Gastrocnemius medialis (tissue), 4 donors: Measurements from ENCODE around the gene ENDOV. TPM values are rescaled to one million over a fixed set of nuclear protein-coding genes. Genes with fewer than 3 reads are reported as not detected.
"Not testable (repeated sequence)": the region's sequence is repeated elsewhere in the genome, so short reads cannot be mapped to it uniquely, and the experiment has no call there.

Source experiments
- ATAC-seq, 2 donors: fragments of 150-250 bp; one replicate each; pipeline ENCODE4 v1.9.1; 2016
- DNase-seq, 2 donors: peaks; one replicate each; pipeline ENCODE4 v3.0.0-alpha.2; 2019
- H3K27ac ChIP-seq, 4 donors: fragments of 200-600 bp; sonication (generic); 1 replicate in 1 of 4; 2 replicates in 3 of 4; pipeline ENCODE4 v1.5.1; 2016 to 2018; ENCODE audit warnings: mild to moderate bottlenecking in 2 of 4, moderate library complexity in 1 of 4
- H3K27me3 ChIP-seq, 3 donors: fragments of 200-600 bp; sonication (generic) in 2 of 3; 1 replicate in 1 of 3; 2 replicates in 2 of 3; pipeline versions ENCODE4 v1.5.1 to v1.6.0; 2016 to 2019; ENCODE audit warnings: mild to moderate bottlenecking in 1 of 3, moderate library complexity in 1 of 3
- H3K36me3 ChIP-seq, 2 donors: fragments of 200-600 bp; sonication (generic) in 1 of 2; one replicate each; pipeline ENCODE4 v1.5.1; 2017 to 2018
- H3K4me1 ChIP-seq, 2 donors: fragments of 200-600 bp; sonication (generic) in 1 of 2; one replicate each; pipeline ENCODE4 v1.5.1; 2016 to 2017; ENCODE audit warnings: mild to moderate bottlenecking in 2 of 2
- H3K4me3 ChIP-seq, 4 donors: fragments of 200-600 bp; sonication (generic) in 3 of 4; 1 replicate in 1 of 4; 2 replicates in 3 of 4; pipeline ENCODE4 v1.5.1; 2016 to 2019; ENCODE audit warnings: mild to moderate bottlenecking in 2 of 4
- H3K9me3 ChIP-seq, 3 donors: fragments of 200-600 bp; sonication (generic) in 2 of 3; 1 replicate in 1 of 3; 2 replicates in 2 of 3; pipeline ENCODE4 v1.5.1; 2016 to 2019
- CTCF ChIP-seq, 5 experiments: fragments of 450-650 bp in 3 of 5; fragments of 200-600 bp in 2 of 5; sonication (generic) in 2 of 5; IDR thresholded peaks in 4 of 5; conservative IDR thresholded peaks in 1 of 5; 1 replicate in 4 of 5; 2 replicates in 1 of 5; pipeline ENCODE4 v1.5.1; 2016 to 2019; ENCODE audit warnings: antibody characterized with exemption in 5 of 5, mild to moderate bottlenecking in 3 of 5, moderate library complexity in 3 of 5
- POLR2A ChIP-seq, 2 donors: fragments of 450-650 bp; IDR thresholded peaks; one replicate each; pipeline ENCODE4 v1.6.1; 2017; ENCODE audit warnings: antibody characterized with exemption in 2 of 2, mild to moderate bottlenecking in 2 of 2, moderate library complexity in 2 of 2
- in situ Hi-C, 4 donors: fragments of 200-750 bp; cut with MboI; loops; one replicate each; pipeline versions ENCODE4 v1.15.0 to v1.8.0; 2017; ENCODE audit warnings: low sequenced_read_pairs in 4 of 4
- intact Hi-C: fragments of 100-400 bp; cut with DNase I; formaldehyde crosslinking; loops from one replicate; pipeline ENCODE4 v1.15.1; 2023; ENCODE audit warnings: low total_unique reads
- total RNA-seq, 4 donors: library from RNA; depleted of rRNA; stranded (reverse); fragments of >200 nt; gene quantifications; one replicate each; pipeline versions ENCODE4 v1.1.0 to v1.2.3, GENCODE V29; 2016

The ENDOV gene
- total RNA-seq, 4 donors from 2014 or later = 9.1 to 24.1 (median 18.0) TPM

GRCh38 chr17:80402959-80403358, 12.0 kb upstream of the ENDOV start:
- no peak for TF ChIP-seq POLR2A (IDR thresholded peaks at IDR 0.05)
- TF ChIP-seq CTCF (IDR thresholded peaks at IDR 0.05 in 4 of 5, conservative IDR thresholded peaks at IDR 0.05 in 1 of 5) = no peak
- ATAC-seq = no peak
- H3K36me3 ChIP-seq = no peaks in the 10 kb centered on the region
- no peak overlapping the region for H3K27ac ChIP-seq
- no peaks in the 10 kb centered on the region for H3K4me1 ChIP-seq
- H3K4me3 ChIP-seq = no peak overlapping the region
- DNase-seq = no peak
- intact Hi-C loops = no loop called here
- no peaks in the 10 kb centered on the region for H3K27me3 ChIP-seq
- in situ Hi-C loops = no loop called here
- H3K9me3 ChIP-seq = no peaks in the 10 kb centered on the region

DNA sequence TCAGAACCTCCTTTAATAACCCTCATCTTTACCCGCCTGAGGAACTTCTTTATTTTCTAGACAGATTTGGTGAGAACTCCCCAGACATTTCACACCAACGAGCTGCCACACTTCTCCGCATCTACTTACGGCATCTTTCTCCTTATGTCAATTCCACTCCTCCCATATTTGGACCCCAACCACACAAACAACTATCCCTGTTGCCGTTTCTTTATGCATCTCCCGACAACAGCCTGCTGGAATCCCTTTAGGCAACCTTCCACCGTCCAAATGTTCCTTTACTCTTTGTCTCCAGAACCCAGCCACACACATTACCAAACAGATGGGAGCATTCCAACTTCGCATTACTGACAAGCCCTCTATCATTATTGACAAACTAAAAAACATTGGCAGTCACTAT, 8.8 kb upstream of the ENDOV start:
- no peak for TF ChIP-seq CTCF (IDR thresholded peaks at IDR 0.05 in 4 of 5, conservative IDR thresholded peaks at IDR 0.05 in 1 of 5)
- no peak for TF ChIP-seq POLR2A (IDR thresholded peaks at IDR 0.05)
- H3K27ac ChIP-seq = no peak overlapping the region
- H3K9me3 ChIP-seq = no peaks in the 10 kb centered on the region
- H3K4me1 ChIP-seq = no peaks in the 10 kb centered on the region
- intact Hi-C loops = no loop called here
- no peak overlapping the region for H3K4me3 ChIP-seq
- no peaks in the 10 kb centered on the region for H3K27me3 ChIP-seq
- no peaks in the 10 kb centered on the region for H3K36me3 ChIP-seq
- no peak for DNase-seq
- in situ Hi-C loops = no loop called here
- ATAC-seq = no peak

DNA sequence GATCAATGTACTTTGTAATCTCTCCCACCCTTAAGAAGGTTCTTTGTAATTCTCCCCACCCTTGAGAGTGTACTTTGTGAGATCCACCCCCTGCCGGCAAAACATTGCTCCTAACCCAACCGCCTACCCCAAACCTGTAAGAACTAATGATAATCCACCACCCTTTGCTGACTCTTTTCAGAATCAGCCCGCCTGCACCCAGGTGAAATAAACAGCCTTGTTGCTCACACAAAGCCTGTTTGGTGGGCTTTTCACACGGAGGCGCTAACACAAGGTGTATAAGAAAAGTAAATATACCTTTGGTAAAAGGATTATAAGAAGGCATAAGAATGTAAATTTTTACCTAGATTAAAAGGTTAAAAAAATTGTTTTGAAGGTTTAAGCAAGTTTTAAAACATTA, 7.0 kb upstream of the ENDOV start:
- H3K9me3 ChIP-seq, H3K27ac ChIP-seq, ATAC-seq, in situ Hi-C loops, DNase-seq, intact Hi-C loops, H3K4me1 ChIP-seq, H3K4me3 ChIP-seq, H3K27me3 ChIP-seq, H3K36me3 ChIP-seq: not testable (repeated sequence)

DNA sequence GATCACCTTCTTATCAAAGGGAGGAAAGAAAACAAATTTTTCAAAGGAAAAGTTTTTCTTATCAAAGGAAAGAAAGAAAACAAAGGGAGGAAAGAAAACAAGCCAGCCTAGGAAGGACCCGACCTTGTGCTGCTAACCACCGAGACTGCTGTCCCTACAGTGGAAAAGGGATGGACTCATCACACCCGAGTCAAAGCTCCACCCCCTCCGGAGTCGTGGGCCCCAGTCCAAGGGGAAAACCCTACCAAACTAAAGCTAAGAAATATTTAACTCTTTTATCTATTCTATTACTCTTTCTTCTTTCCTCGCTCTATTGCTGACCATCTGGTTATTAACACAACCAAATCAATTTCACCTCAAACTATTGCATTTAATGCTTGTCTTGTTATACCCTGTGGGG, 6.1 kb upstream of the ENDOV start:
- H3K36me3 ChIP-seq = no peaks in the 10 kb centered on the region
- TF ChIP-seq POLR2A (IDR thresholded peaks at IDR 0.05) (no peak), CTCF (IDR thresholded peaks at IDR 0.05 in 4 of 5, conservative IDR thresholded peaks at IDR 0.05 in 1 of 5) (no peak)
- DNase-seq = no peak
- no peak overlapping the region for H3K27ac ChIP-seq
- ATAC-seq = no peak
- intact Hi-C loops = no loop called here
- no peaks in the 10 kb centered on the region for H3K27me3 ChIP-seq
- no peak overlapping the region for H3K4me3 ChIP-seq
- in situ Hi-C loops = no loop called here
- no peaks in the 10 kb centered on the region for H3K9me3 ChIP-seq
- H3K4me1 ChIP-seq = peaks cover 0 to under 1% of the 10 kb centered on the region in 2 donors

- in situ Hi-C loops = no loop called here
- no peaks in the 10 kb centered on the region for H3K9me3 ChIP-seq
- TF ChIP-seq CTCF (IDR thresholded peaks at IDR 0.05 in 4 of 5, conservative IDR thresholded peaks at IDR 0.05 in 1 of 5) (no peak), POLR2A (IDR thresholded peaks at IDR 0.05) (no peak)
- peaks cover 6 to 8% of the 10 kb centered on the region in 2 donors for H3K4me1 ChIP-seq
- H3K27ac ChIP-seq = no peak overlapping the region
- no peak overlapping the region for H3K4me3 ChIP-seq
- no peaks in the 10 kb centered on the region for H3K27me3 ChIP-seq
- intact Hi-C loops = no loop called here
- DNase-seq (no peak), ATAC-seq (no peak)
- H3K36me3 ChIP-seq = no peaks in the 10 kb centered on the region
These were observed 5.3 kb upstream of the ENDOV start for GRCh38 chr17:80409626-80410025.

- intact Hi-C loops, H3K27me3 ChIP-seq, H3K9me3 ChIP-seq, H3K27ac ChIP-seq, ATAC-seq, H3K36me3 ChIP-seq, H3K4me1 ChIP-seq, in situ Hi-C loops, H3K4me3 ChIP-seq, DNase-seq: not testable (repeated sequence)
These were observed 4.4 kb upstream of the ENDOV start for GRCh38 chr17:80410441-80411087.
